GM12874 (cell line): Measurements from ENCODE around the gene SLC25A44.

Experiments used
- CTCF ChIP-seq: IDR thresholded peaks from 2 replicates; pipeline ENCODE4 v1.5.1; 2011; ENCODE audit warnings: low read depth, mild to moderate bottlenecking, control low read depth, low read length, moderate library complexity; ENCODE audit not compliant: insufficient read depth

SLC25A44 gene

GRCh38 chr1:156155756-156156510 is 38.0 kb upstream of the SLC25A44 start:
- TF ChIP-seq CTCF, result no peak

DNA sequence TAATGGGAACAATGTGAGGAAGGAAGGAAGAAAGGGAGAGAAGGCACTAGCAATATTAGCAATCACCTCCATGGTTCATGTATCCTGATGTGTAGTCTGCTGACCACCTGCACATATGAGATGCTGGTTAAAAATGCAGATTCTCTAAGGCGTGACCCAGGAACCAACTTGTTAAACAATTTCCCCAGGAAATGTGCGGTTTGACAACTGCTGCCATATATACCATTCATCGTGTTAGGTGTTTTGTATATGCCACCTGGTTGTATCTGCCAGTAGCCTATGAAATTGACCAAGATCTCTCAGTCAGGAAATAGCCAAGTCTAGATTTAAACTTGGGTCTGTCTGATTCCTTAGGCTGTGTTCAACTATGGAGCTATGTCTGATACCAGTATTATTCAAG is 36.4 kb upstream of the SLC25A44 start:
- no peak for TF ChIP-seq CTCF

GRCh38 chr1:156157966-156158365 is 35.9 kb upstream of the SLC25A44 start:
- TF ChIP-seq CTCF, result no peak

- no peak for TF ChIP-seq CTCF
Observed at GRCh38 chr1:156160000-156160742, 33.7 kb upstream of the SLC25A44 start.

DNA sequence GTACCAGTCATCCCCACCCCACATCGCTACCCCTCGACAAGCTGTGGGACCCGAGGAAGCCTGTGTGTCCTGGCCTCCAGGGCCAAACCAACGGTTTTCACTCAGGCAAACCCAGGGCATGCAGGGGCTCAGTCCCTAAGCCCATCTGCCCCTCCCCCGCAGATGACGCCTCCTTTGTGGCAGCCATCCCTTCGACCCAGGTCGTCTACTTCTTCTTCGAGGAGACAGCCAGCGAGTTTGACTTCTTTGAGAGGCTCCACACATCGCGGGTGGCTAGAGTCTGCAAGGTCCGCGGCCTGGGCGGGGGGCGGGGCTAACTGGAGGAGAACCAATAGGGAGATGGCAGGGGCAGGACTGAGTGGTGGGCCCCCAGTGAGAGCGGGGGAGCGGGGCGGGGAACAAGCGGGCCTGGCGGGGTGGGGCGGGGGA is 33.1 kb upstream of the SLC25A44 start:
- no peak for TF ChIP-seq CTCF

GRCh38 chr1:156162430-156163037 is 31.4 kb upstream of the SLC25A44 start:
- TF ChIP-seq CTCF, result no peak

- no peak for TF ChIP-seq CTCF
Observed at GRCh38 chr1:156163712-156164111, 30.2 kb upstream of the SLC25A44 start.
